H9 (cell line): ENCODE data around the gene TIMM10. TPM values are rescaled to one million over a fixed set of nuclear protein-coding genes. Genes with fewer than 3 reads are reported as not detected.

Source experiments
- DNase-seq: peaks from one replicate; pipeline ENCODE4 v3.0.0-alpha.2; 2017
- H2AFZ ChIP-seq: one replicate; pipeline ENCODE4 v1.6.1; 2013; ENCODE audit warnings: mild to moderate bottlenecking, low read length, control low read depth, moderate library complexity
- H2AK5ac ChIP-seq: 2 replicates; pipeline ENCODE4 v1.6.1; 2013; ENCODE audit warnings: low read length, control low read depth, mixed read lengths; ENCODE audit not compliant: insufficient read length
- H2BK120ac ChIP-seq: one replicate; pipeline ENCODE4 v1.6.1; 2013; ENCODE audit warnings: low read depth, mild to moderate bottlenecking, low read length, control low read depth, inconsistent platforms; ENCODE audit not compliant: poor library complexity, severe bottlenecking
- H2BK12ac ChIP-seq: 2 replicates; pipeline ENCODE4 v1.6.1; 2013; ENCODE audit warnings: low read length, control low read depth, mixed read lengths, low read depth; ENCODE audit not compliant: insufficient read length
- H2BK15ac ChIP-seq: 2 replicates; pipeline ENCODE4 v1.6.1; 2013; ENCODE audit warnings: low read depth, low read length, control low read depth
- H2BK20ac ChIP-seq: one replicate; pipeline ENCODE4 v1.6.1; 2013; ENCODE audit warnings: low read depth, mild to moderate bottlenecking, low read length, control low read depth, inconsistent platforms; ENCODE audit not compliant: poor library complexity, severe bottlenecking
- H2BK5ac ChIP-seq: 2 replicates; pipeline ENCODE4 v1.6.1; 2013; ENCODE audit warnings: low read length, control low read depth, mixed read lengths; ENCODE audit not compliant: insufficient read length
- H3K14ac ChIP-seq: 2 replicates; pipeline ENCODE4 v1.6.1; 2013; ENCODE audit warnings: low read length, control low read depth; ENCODE audit not compliant: insufficient read depth
- H3K18ac ChIP-seq: 2 replicates; pipeline ENCODE4 v1.6.1; 2013; ENCODE audit warnings: low read depth, mild to moderate bottlenecking, mixed read lengths, low read length, control low read depth; ENCODE audit not compliant: insufficient read length
- H3K23ac ChIP-seq: 2 replicates; pipeline ENCODE4 v1.6.1; 2013; ENCODE audit warnings: low read length, control low read depth, mixed read lengths, low read depth; ENCODE audit not compliant: insufficient read length
- H3K23me2 ChIP-seq: 2 replicates; pipeline ENCODE4 v1.6.1; 2013; ENCODE audit warnings: low read depth, mild to moderate bottlenecking, mixed read lengths, low read length, control low read depth; ENCODE audit not compliant: insufficient read length, poor library complexity, severe bottlenecking
- H3K27ac ChIP-seq: 2 replicates; pipeline ENCODE4 v1.5.1; 2013; ENCODE audit warnings: low read length, control low read depth, mixed read lengths, low read depth; ENCODE audit not compliant: insufficient read length
- H3K27me3 ChIP-seq: 2 replicates; pipeline ENCODE4 v1.6.1; 2013; ENCODE audit warnings: low read length, control low read depth, inconsistent platforms; ENCODE audit not compliant: insufficient read depth
- H3K4ac ChIP-seq: 2 replicates; pipeline ENCODE4 v1.6.1; 2013; ENCODE audit warnings: low read depth, mild to moderate bottlenecking, control low read depth, inconsistent platforms, low read length, moderate library complexity
- H3K4me1 ChIP-seq: 2 replicates; pipeline ENCODE4 v1.6.1; 2013; ENCODE audit warnings: low read length, control low read depth, inconsistent platforms; ENCODE audit not compliant: insufficient read depth
- H3K4me2 ChIP-seq: 2 replicates; pipeline ENCODE4 v1.6.1; 2013; ENCODE audit warnings: low read length, control low read depth, mixed read lengths; ENCODE audit not compliant: insufficient read length, insufficient read depth
- H3K56ac ChIP-seq: 2 replicates; pipeline ENCODE4 v1.6.1; 2013; ENCODE audit warnings: low read depth, mild to moderate bottlenecking, mixed read lengths, low read length, control low read depth; ENCODE audit not compliant: insufficient read length
- H3K79me1 ChIP-seq: 2 replicates; pipeline ENCODE4 v1.6.1; 2013; ENCODE audit warnings: low read depth, mild to moderate bottlenecking, moderate library complexity, low read length, control low read depth, inconsistent platforms; ENCODE audit not compliant: insufficient read depth, poor library complexity, severe bottlenecking
- H3K79me2 ChIP-seq: 2 replicates; pipeline ENCODE4 v1.6.1; 2013; ENCODE audit warnings: low read length, control low read depth, inconsistent platforms; ENCODE audit not compliant: insufficient read depth
- H3K9ac ChIP-seq: 2 replicates; pipeline ENCODE4 v1.6.1; 2013; ENCODE audit warnings: low read length, control low read depth, mixed read lengths; ENCODE audit not compliant: insufficient read length; ENCODE audit errors: extremely low read depth
- H3K9me3 ChIP-seq: one replicate; pipeline ENCODE4 v1.6.1; 2013; ENCODE audit warnings: low read depth, low read length, inconsistent platforms; ENCODE audit not compliant: control insufficient read depth
- H3T11ph ChIP-seq: one replicate; pipeline ENCODE4 v1.6.1; 2013; ENCODE audit warnings: mild to moderate bottlenecking, low read length, control low read depth, inconsistent platforms
- H4K20me1 ChIP-seq: one replicate; pipeline ENCODE4 v1.6.1; 2013; ENCODE audit not compliant: control insufficient read depth, insufficient read length, insufficient read depth
- H4K5ac ChIP-seq: 2 replicates; pipeline ENCODE4 v1.6.1; 2013; ENCODE audit warnings: low read depth, mild to moderate bottlenecking, mixed read lengths, low read length, control low read depth; ENCODE audit not compliant: insufficient read length
- H4K8ac ChIP-seq: replicated peaks from 2 replicates; pipeline ENCODE4 v1.6.1; 2013; ENCODE audit warnings: low read length, control low read depth, mixed read lengths, low read depth; ENCODE audit not compliant: insufficient read length
- H4K91ac ChIP-seq: 2 replicates; pipeline ENCODE4 v1.6.1; 2013; ENCODE audit warnings: low read depth, mild to moderate bottlenecking, moderate library complexity, mixed read lengths, low read length, control low read depth; ENCODE audit not compliant: insufficient read length
- H3K27ac Mint-ChIP-seq, 3 experiments: 2 replicates in 2 of 3; 3 replicates in 1 of 3; pipeline ENCODE4 v1.8.0; 2020 to 2021; ENCODE audit warnings: mixed read lengths in 3 of 3, mild to moderate bottlenecking in 1 of 3, moderate library complexity in 1 of 3
- H3K27me3 Mint-ChIP-seq: 2 replicates; pipeline ENCODE4 v1.8.0; 2021; ENCODE audit warnings: low read depth, mild to moderate bottlenecking, moderate library complexity, mixed read lengths
- H3K36me3 Mint-ChIP-seq, 3 experiments: 2 replicates in 2 of 3; 3 replicates in 1 of 3; pipeline ENCODE4 v1.8.0; 2020 to 2021; ENCODE audit warnings: low read depth in 3 of 3, mixed read lengths in 3 of 3; ENCODE audit not compliant: insufficient read depth in 1 of 3
- H3K4me1 Mint-ChIP-seq, 2 experiments: 2 replicates each; pipeline ENCODE4 v1.8.0; 2020; ENCODE audit warnings: mixed read lengths in 2 of 2
- H3K4me3 Mint-ChIP-seq, 2 experiments: 2 replicates in 1 of 2; 3 replicates in 1 of 2; pipeline ENCODE4 v1.8.0; 2020 to 2021; ENCODE audit warnings: mild to moderate bottlenecking in 2 of 2, mixed read lengths in 2 of 2, moderate library complexity in 1 of 2
- H3K9me3 Mint-ChIP-seq, 2 experiments: 2 replicates in 1 of 2; 3 replicates in 1 of 2; pipeline ENCODE4 v1.8.0; 2020; ENCODE audit warnings: mild to moderate bottlenecking in 2 of 2, mixed read lengths in 2 of 2, moderate library complexity in 1 of 2
- WGBS: extraction: QIAGEN DNeasy Blood & Tissue Kit; methylation state at CpG from one replicate; pipeline ENCODE4 v1.1.7; 2013; ENCODE audit warnings: missing lambda C conversion rate, low lambda C conversion rate, mixed read lengths; ENCODE audit not compliant: insufficient read length; ENCODE audit errors: extremely low coverage; 5-methylcytosine and 5-hydroxymethylcytosine counted together
- long read RNA-seq: library from polyadenylated mRNA; unstranded; transcript quantifications from one replicate; pipeline ENCODE4 v2.0.0, GENCODE V29; 2020
- total RNA-seq: library from RNA; stranded (reverse); gene quantifications from 2 replicates; pipeline ENCODE4 v1.2.1, GENCODE V29; 2021
- TF ChIP-seq, protein P1 (sequence below): fragments of 200-600 bp; sonication (generic); conservative IDR thresholded peaks from 3 replicates; pipeline ENCODE4 v1.8.0; 2021; ENCODE audit warnings: antibody characterized with exemption, mild to moderate bottlenecking

Gene TIMM10, protein sequence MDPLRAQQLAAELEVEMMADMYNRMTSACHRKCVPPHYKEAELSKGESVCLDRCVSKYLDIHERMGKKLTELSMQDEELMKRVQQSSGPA
- 126 and 130 TPM in 2 replicates for total RNA-seq
- long read RNA-seq, transcript TIMM10-201 (3 exons, 680 nt) = major isoform, 34 of 36 reads
- long read RNA-seq, partial matches to known transcripts = 0 of 36 reads
- long read RNA-seq, other reads (novel, unspliced or antisense) = 2 of 36 reads

DNA sequence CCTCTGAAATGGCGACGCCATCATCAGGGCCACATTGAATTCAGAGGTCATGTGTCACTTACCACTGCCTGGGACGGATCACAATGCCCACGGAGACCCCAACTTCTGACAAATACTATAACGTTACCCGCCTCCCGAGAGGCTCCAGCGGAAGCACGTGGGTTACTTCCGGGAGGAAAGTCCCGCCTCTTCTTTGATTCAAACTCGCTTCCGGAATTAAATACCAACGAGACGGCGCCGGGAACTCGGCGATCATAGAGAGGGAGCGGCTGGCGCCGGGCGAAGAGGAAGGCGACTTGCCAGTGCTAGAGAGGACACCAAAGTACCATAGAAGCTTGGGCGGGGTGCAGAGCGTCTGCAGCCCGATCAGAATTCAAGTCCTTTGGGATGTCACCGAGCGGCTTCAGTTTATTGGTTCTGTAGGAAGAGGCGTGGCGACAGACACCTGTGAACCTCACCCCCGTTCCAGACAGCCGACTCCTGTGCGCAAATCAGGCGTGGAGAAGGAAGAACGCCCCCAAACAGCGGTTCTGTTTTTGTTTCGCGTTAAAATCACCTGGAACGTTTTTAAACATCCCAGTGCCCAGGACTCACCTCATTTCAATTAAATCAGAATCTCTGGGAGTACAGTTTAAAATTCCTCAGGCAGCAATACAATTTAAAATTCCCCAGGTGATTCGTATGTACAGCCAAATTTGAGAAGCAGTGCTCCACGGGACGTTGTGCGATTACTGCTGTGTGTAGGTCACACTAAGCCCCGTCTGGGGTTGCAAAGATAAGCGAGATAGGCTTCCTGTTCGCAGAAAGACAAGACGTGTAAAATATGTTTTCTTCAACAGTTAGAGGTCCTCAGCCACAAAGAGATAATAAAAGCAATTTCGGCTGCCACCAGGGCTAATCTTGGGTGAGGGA, at the start of gene TIMM10:
TSS of gene TIMM10 (minus strand) at position 159 of the 912 bp plus-strand sequence. CDS start 565 bp downstream, outside the sequence.
- Histone ChIP-seq H3K9ac (peak within 1 kb of the TSS; percentile 86), H3K27ac (no peak within 1 kb of the TSS), H2BK12ac (no peak within 1 kb of the TSS), H3K4me2 (peak within 1 kb of the TSS; percentile 99), H3K27me3 (no peaks in the 10 kb centered on the region), H3T11ph (no peak within 1 kb of the TSS), H3K23ac (no peak within 1 kb of the TSS), H3K79me1 (no peaks in the 10 kb centered on the region), H4K91ac (no peak within 1 kb of the TSS), H3K14ac (peak within 1 kb of the TSS; percentile 61; the same call in 1 of the 2 replicates), H3K4ac (no peak within 1 kb of the TSS), H3K9me3 (no peaks in the 10 kb centered on the region), H2BK5ac (no peak within 1 kb of the TSS), H4K20me1 (no peaks in the 10 kb centered on the region), H2BK20ac (no peak within 1 kb of the TSS), H2AK5ac (no peak within 1 kb of the TSS), H2BK120ac (no peak within 1 kb of the TSS), H3K23me2 (peaks cover 10% of the 10 kb centered on the region), H3K18ac (peak within 1 kb of the TSS; percentile 28), H2BK15ac (no peak within 1 kb of the TSS), H4K8ac (no peak within 1 kb of the TSS), H4K5ac (no peak within 1 kb of the TSS), H2AFZ (peak within 1 kb of the TSS; percentile 76), H3K79me2 (peaks cover 5% of the 10 kb centered on the region; the same call in 1 of the 2 replicates), H3K56ac (no peak within 1 kb of the TSS), H3K4me1 (no peaks in the 10 kb centered on the region)
- peak; percentile 99 for DNase-seq
- Mint-ChIP-seq H3K27me3 (peaks cover 19% of the 10 kb centered on the region), H3K4me3 (peak within 1 kb of the TSS; percentile 90), H3K36me3 (peaks cover 3 to 11% (median 9%) of the 10 kb centered on the region in 3 experiments; a peak in 5 of 7 replicates), H3K27ac (peak within 1 kb of the TSS; percentile 81 to 89 (median 84)), H3K4me1 (peaks cover 16 to 19% of the 10 kb centered on the region in 2 experiments), H3K9me3 (no peaks in the 10 kb centered on the region)
- WGBS = no CpG with 5 or more reads among the region's 49 CpGs
- TF ChIP-seq, protein P1, sequence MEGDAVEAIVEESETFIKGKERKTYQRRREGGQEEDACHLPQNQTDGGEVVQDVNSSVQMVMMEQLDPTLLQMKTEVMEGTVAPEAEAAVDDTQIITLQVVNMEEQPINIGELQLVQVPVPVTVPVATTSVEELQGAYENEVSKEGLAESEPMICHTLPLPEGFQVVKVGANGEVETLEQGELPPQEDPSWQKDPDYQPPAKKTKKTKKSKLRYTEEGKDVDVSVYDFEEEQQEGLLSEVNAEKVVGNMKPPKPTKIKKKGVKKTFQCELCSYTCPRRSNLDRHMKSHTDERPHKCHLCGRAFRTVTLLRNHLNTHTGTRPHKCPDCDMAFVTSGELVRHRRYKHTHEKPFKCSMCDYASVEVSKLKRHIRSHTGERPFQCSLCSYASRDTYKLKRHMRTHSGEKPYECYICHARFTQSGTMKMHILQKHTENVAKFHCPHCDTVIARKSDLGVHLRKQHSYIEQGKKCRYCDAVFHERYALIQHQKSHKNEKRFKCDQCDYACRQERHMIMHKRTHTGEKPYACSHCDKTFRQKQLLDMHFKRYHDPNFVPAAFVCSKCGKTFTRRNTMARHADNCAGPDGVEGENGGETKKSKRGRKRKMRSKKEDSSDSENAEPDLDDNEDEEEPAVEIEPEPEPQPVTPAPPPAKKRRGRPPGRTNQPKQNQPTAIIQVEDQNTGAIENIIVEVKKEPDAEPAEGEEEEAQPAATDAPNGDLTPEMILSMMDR = no peak
